D721Med (cell line): Measurements from ENCODE around the gene FOXC2.

Experiments
- DNase-seq: peaks from one replicate; pipeline ENCODE4 v3.0.0; 2011; ENCODE audit warnings: low spot score; ENCODE audit not compliant: insufficient read length
- FAIRE-seq: peaks from 2 replicates; lab custom pipeline; 2011; peaks lifted over from hg19 to GRCh38; lab: Jason Lieb, UNC
- CTCF ChIP-seq: IDR thresholded peaks from 2 replicates; pipeline ENCODE4 v1.5.1; 2012; ENCODE audit warnings: mild to moderate bottlenecking, control low read depth; ENCODE audit not compliant: insufficient read depth; ENCODE audit errors: missing control alignments

Gene FOXC2

GRCh38 chr16:86549076-86549892 is 17.3 kb upstream of the FOXC2 start:
- FAIRE-seq (no peak), DNase-seq (no peak)
- no peak for TF ChIP-seq CTCF

GRCh38 chr16:86549893-86550190 is 16.8 kb upstream of the FOXC2 start:
- TF ChIP-seq CTCF, result no peak
- DNase-seq, result no peak
- no peak for FAIRE-seq

- no peak for FAIRE-seq
- TF ChIP-seq CTCF, result no peak
- no peak for DNase-seq
These were observed 16.3 kb upstream of the FOXC2 start for GRCh38 chr16:86550281-86550680.

- TF ChIP-seq CTCF, result no peak
- FAIRE-seq (no peak), DNase-seq (no peak)
These were observed 13.3 kb upstream of the FOXC2 start for GRCh38 chr16:86553356-86553755.

GRCh38 chr16:86554599-86554916 is 12.1 kb upstream of the FOXC2 start:
- DNase-seq (no peak), FAIRE-seq (no peak)

GRCh38 chr16:86554917-86555703 is 11.5 kb upstream of the FOXC2 start, which contains the start of gene MTHFSD:
MTHFSD (minus strand) TSS chr16:86555235; CDS start chr16:86555184, 51 bp downstream.
- no peak for TF ChIP-seq CTCF
- no peak for FAIRE-seq
- peak; percentile 80 for DNase-seq

More at GRCh38 chr16:86554599-86554916, 12.1 kb upstream of the FOXC2 start:
- no peak for TF ChIP-seq CTCF

- DNase-seq (no peak), FAIRE-seq (no peak)
- TF ChIP-seq CTCF, result no peak
These were observed 10.9 kb upstream of the FOXC2 start for GRCh38 chr16:86555704-86556075.
